Measurements from ENCODE around the gene SPTBN5. TPM values are rescaled to one million over a fixed set of nuclear protein-coding genes. Genes with fewer than 3 reads are reported as not detected.

The SPTBN5 gene
- total RNA-seq, 1 experiment from 2014 or later: 3.2 TPM

GRCh38 chr15:41817327-41817726 is 76.5 kb downstream of the SPTBN5 start:
- intact Hi-C loops (cut with micrococcal nuclease; ENCODE audit: unreplicated experiment): no loop called here
- TF ChIP-seq CTCF (conservative IDR thresholded peaks at IDR 0.05; ENCODE audit: low read depth, low read length) (no peak), EZH2 (IDR thresholded peaks at IDR 0.05; ENCODE audit: borderline replicate concordance, low read depth, low read length, poor library complexity, severe bottlenecking) (no peak)
- no TSS peak for BruUV-seq (replicated peaks)
- Histone ChIP-seq H3K4me3 (ENCODE audit: low read depth, low read length, poor library complexity, severe bottlenecking) (no peak overlapping the region), H3K9me3 (ENCODE audit: low read depth, low read length, poor library complexity, severe bottlenecking) (no peaks in the 10 kb centered on the region), H3K27ac (ENCODE audit: low read depth, low read length, poor library complexity, severe bottlenecking) (no peak overlapping the region), H3K27me3 (replicated peaks; ENCODE audit: insufficient read depth, low read depth, low read length, poor library complexity) (no peaks in the 10 kb centered on the region), H3K4me1 (ENCODE audit: insufficient read depth, low read length, poor library complexity, severe bottlenecking) (no peaks in the 10 kb centered on the region), H3K36me3 (ENCODE audit: insufficient read depth, low read length, poor library complexity, severe bottlenecking) (peaks cover 11% of the 10 kb centered on the region)
- CTCF ChIA-PET: no interaction called here
- POLR2A ChIA-PET (ENCODE audit: low non-redundant PET): no interaction called here
- DNase-seq (ENCODE audit: low spot score): no peak

GRCh38 chr15:41816788-41817187 is 77.1 kb downstream of the SPTBN5 start:
- BruUV-seq (replicated peaks): no TSS peak
- intact Hi-C loops (cut with micrococcal nuclease; ENCODE audit: unreplicated experiment): no loop called here
- POLR2A ChIA-PET (ENCODE audit: low non-redundant PET): no interaction called here

GRCh38 chr15:41814534-41814933 is 79.3 kb downstream of the SPTBN5 start:
- Histone ChIP-seq H3K36me3 (ENCODE audit: insufficient read depth, low read length, poor library complexity, severe bottlenecking) (peaks cover 7% of the 10 kb centered on the region), H3K27me3 (replicated peaks; ENCODE audit: insufficient read depth, low read depth, low read length, poor library complexity) (no peaks in the 10 kb centered on the region), H3K4me1 (ENCODE audit: insufficient read depth, low read length, poor library complexity, severe bottlenecking) (no peaks in the 10 kb centered on the region), H3K27ac (ENCODE audit: low read depth, low read length, poor library complexity, severe bottlenecking) (no peak overlapping the region), H3K4me3 (ENCODE audit: low read depth, low read length, poor library complexity, severe bottlenecking) (no peak overlapping the region), H3K9me3 (ENCODE audit: low read depth, low read length, poor library complexity, severe bottlenecking) (no peaks in the 10 kb centered on the region)
- BruUV-seq (replicated peaks): no TSS peak
- no peak for DNase-seq (ENCODE audit: low spot score)
- TF ChIP-seq EZH2 (IDR thresholded peaks at IDR 0.05; ENCODE audit: borderline replicate concordance, low read depth, low read length, poor library complexity, severe bottlenecking) (no peak), CTCF (conservative IDR thresholded peaks at IDR 0.05; ENCODE audit: low read depth, low read length) (no peak)
- ChIA-PET CTCF (no interaction called here), POLR2A (ENCODE audit: low non-redundant PET) (no interaction called here)
- intact Hi-C loops (cut with micrococcal nuclease; ENCODE audit: unreplicated experiment): loop anchor here (5.0 kb wide), 1 partner anchor 212 kb away; no protein-coding TSS in a partner anchor

More at GRCh38 chr15:41816788-41817187, 77.1 kb downstream of the SPTBN5 start:
- Histone ChIP-seq H3K4me3 (ENCODE audit: low read depth, low read length, poor library complexity, severe bottlenecking) (no peak overlapping the region), H3K9me3 (ENCODE audit: low read depth, low read length, poor library complexity, severe bottlenecking) (no peaks in the 10 kb centered on the region), H3K27me3 (replicated peaks; ENCODE audit: insufficient read depth, low read depth, low read length, poor library complexity) (no peaks in the 10 kb centered on the region), H3K4me1 (ENCODE audit: insufficient read depth, low read length, poor library complexity, severe bottlenecking) (no peaks in the 10 kb centered on the region), H3K27ac (ENCODE audit: low read depth, low read length, poor library complexity, severe bottlenecking) (no peak overlapping the region), H3K36me3 (ENCODE audit: insufficient read depth, low read length, poor library complexity, severe bottlenecking) (peaks cover 9% of the 10 kb centered on the region)
- no peak for DNase-seq (ENCODE audit: low spot score)
- TF ChIP-seq CTCF (conservative IDR thresholded peaks at IDR 0.05; ENCODE audit: low read depth, low read length): no peak
- no peak for TF ChIP-seq EZH2 (IDR thresholded peaks at IDR 0.05; ENCODE audit: borderline replicate concordance, low read depth, low read length, poor library complexity, severe bottlenecking)
- CTCF ChIA-PET: no interaction called here

Data from A673 (cell line).